ENCODE measurements around the gene PRKG1. TPM values are rescaled to one million over a fixed set of nuclear protein-coding genes. Genes with fewer than 3 reads are reported as not detected.

PRKG1 gene
- total RNA-seq, 1 donor from 2014 or later: 22.8 TPM

GRCh38 chr10:51649064-51649463 lies 574.8 kb downstream of the PRKG1 start:
- Mint-ChIP-seq H3K9me3 (ENCODE audit: low read depth) (no peaks in the 10 kb centered on the region), H3K36me3 (ENCODE audit: low read depth) (no peaks in the 10 kb centered on the region)
- DNase-seq (ENCODE audit: low spot score): no peak

GRCh38 chr10:51651063-51651462 lies 576.8 kb downstream of the PRKG1 start:
- H3K4me1 Mint-ChIP-seq (ENCODE audit: low read depth): peaks cover 23% of the 10 kb centered on the region
- no peak for TF ChIP-seq CTCF (IDR thresholded peaks at IDR 0.05)
- no peak for DNase-seq (ENCODE audit: low spot score)
- no peak overlapping the region for H3K4me3 Mint-ChIP-seq (ENCODE audit: unreplicated experiment)
- no peaks in the 10 kb centered on the region for H3K36me3 Mint-ChIP-seq (ENCODE audit: low read depth)
- H3K27me3 Mint-ChIP-seq (ENCODE audit: low read depth): no peaks in the 10 kb centered on the region
- H3K27ac Mint-ChIP-seq (ENCODE audit: unreplicated experiment): no peak overlapping the region
- no peaks in the 10 kb centered on the region for H3K9me3 Mint-ChIP-seq (ENCODE audit: low read depth)

More at GRCh38 chr10:51649064-51649463, 574.8 kb downstream of the PRKG1 start:
- Mint-ChIP-seq H3K4me1 (ENCODE audit: low read depth) (peaks cover 18% of the 10 kb centered on the region), H3K27me3 (ENCODE audit: low read depth) (no peaks in the 10 kb centered on the region), H3K27ac (ENCODE audit: unreplicated experiment) (no peak overlapping the region), H3K4me3 (ENCODE audit: unreplicated experiment) (no peak overlapping the region)
- no peak for TF ChIP-seq CTCF (IDR thresholded peaks at IDR 0.05)

GRCh38 chr10:51653025-51653424 lies 578.7 kb downstream of the PRKG1 start:
- no peak for TF ChIP-seq CTCF (IDR thresholded peaks at IDR 0.05)
- Mint-ChIP-seq H3K27me3 (ENCODE audit: low read depth) (no peaks in the 10 kb centered on the region), H3K27ac (ENCODE audit: unreplicated experiment) (peak overlapping the region; percentile 95), H3K9me3 (ENCODE audit: low read depth) (no peaks in the 10 kb centered on the region), H3K4me3 (ENCODE audit: unreplicated experiment) (no peak overlapping the region), H3K36me3 (ENCODE audit: low read depth) (no peaks in the 10 kb centered on the region), H3K4me1 (ENCODE audit: low read depth) (peaks cover 23% of the 10 kb centered on the region)
- DNase-seq (ENCODE audit: low spot score): no peak

- Mint-ChIP-seq H3K27ac (ENCODE audit: unreplicated experiment) (no peak overlapping the region), H3K27me3 (ENCODE audit: low read depth) (no peaks in the 10 kb centered on the region), H3K9me3 (ENCODE audit: low read depth) (no peaks in the 10 kb centered on the region), H3K4me3 (ENCODE audit: unreplicated experiment) (no peak overlapping the region), H3K36me3 (ENCODE audit: low read depth) (no peaks in the 10 kb centered on the region), H3K4me1 (ENCODE audit: low read depth) (peaks cover 23% of the 10 kb centered on the region)
- no peak for DNase-seq (ENCODE audit: low spot score)
- TF ChIP-seq CTCF (IDR thresholded peaks at IDR 0.05): no peak
These were observed 580.6 kb downstream of the PRKG1 start for GRCh38 chr10:51654918-51655317.

GRCh38 chr10:51656503-51656902 lies 582.2 kb downstream of the PRKG1 start:
- Mint-ChIP-seq H3K4me1 (ENCODE audit: low read depth) (peaks cover 23% of the 10 kb centered on the region), H3K27ac (ENCODE audit: unreplicated experiment) (no peak overlapping the region), H3K9me3 (ENCODE audit: low read depth) (no peaks in the 10 kb centered on the region), H3K4me3 (ENCODE audit: unreplicated experiment) (no peak overlapping the region), H3K27me3 (ENCODE audit: low read depth) (no peaks in the 10 kb centered on the region), H3K36me3 (ENCODE audit: low read depth) (no peaks in the 10 kb centered on the region)
- TF ChIP-seq CTCF (IDR thresholded peaks at IDR 0.05): no peak
- DNase-seq (ENCODE audit: low spot score): no peak

Measured in chondrocyte (in vitro differentiated cells).